HG03558 (cell line): ENCODE measurements around the gene RAB40AL.

Experiments used
- ATAC-seq: cut with Tn5 transposase; IDR thresholded peaks from one replicate; pipeline ENCODE4 v1.9.1; 2021; ENCODE audit warnings: moderate number of reproducible peaks; ENCODE audit not compliant: unreplicated experiment; ENCODE audit errors: extremely low read depth

The RAB40AL gene

DNA sequence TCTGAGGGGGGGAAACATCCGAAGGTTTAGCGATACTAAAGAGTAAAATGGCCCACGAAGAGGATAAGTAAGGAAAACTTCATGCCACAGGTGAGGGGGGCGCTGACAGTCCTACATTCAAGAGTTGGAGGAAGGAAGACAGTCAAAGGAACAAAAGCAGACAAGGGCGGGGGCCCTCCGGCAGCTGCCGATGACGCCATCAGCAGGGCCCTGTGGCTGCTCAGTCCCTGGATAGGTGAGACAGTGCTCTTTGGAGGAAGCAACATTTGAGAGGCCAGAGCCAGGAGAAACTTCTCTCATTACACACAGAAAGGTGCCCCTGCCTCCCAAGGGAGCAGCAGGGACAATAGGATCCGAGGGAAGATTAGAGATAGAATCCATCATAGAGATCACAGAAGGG, 41.5 kb downstream of the RAB40AL start:
- no peak for ATAC-seq

DNA sequence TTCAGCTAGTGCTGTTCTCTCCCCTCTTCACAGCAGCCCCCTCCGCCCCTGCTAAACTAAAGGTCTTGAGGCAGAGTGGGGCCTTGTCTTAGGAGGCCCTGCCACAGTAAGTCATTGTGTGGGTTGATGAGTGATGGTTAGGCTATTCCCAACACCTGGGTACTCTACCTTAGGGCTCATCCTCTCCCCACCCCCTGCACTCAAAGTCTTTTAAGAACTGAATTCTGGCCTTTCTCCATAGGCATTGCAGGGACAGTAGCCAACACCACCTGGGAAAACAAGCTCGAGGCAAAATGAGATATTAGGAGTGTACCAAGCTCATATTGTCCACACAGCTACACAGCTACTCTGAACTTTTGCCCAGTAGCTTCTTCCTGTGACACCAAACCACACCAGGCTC, 42.5 kb downstream of the RAB40AL start:
- ATAC-seq: no peak

- no peak for ATAC-seq
Measured at GRCh38 chrX:102983205-102983604, 46.1 kb downstream of the RAB40AL start.

DNA sequence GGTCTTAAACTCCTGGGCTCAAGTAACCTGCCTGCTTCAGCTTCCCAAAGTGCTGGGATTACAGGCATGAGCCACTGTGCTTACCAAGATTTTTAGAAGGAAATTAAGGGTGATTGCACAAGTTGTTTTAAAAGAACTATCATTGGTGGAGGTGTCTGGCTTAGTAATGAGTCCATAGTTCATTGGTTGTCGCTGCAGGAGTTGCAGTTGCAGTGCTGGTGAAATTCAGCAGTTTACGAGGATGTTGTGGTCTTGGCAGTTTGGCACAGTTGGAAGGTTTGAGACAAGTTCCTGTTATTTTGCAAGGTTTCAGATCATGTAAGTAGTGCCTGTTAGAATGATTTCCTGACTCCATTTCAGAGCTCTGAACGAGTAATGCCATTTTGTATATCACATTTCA, 48.1 kb downstream of the RAB40AL start:
- ATAC-seq: no peak
